Transverse colon (tissue), 4 donors: ENCODE measurements around the gene KRT32.

Source experiments
- POLR2A ChIP-seq: fragments of 450-650 bp; IDR thresholded peaks from one replicate; pipeline ENCODE4 v1.6.1; 2016; ENCODE audit warnings: antibody characterized with exemption, mild to moderate bottlenecking, moderate library complexity
- POLR2AphosphoS5 ChIP-seq, 3 donors: sonication (generic); formaldehyde crosslinking; IDR thresholded peaks; one replicate each; pipeline ENCODE4 v1.6.1; 2016; ENCODE audit warnings: antibody characterized with exemption in 3 of 3
- TF ChIP-seq, protein P1 (sequence below), 5 experiments: fragments of 200-600 bp in 3 of 5; fragments of 450-650 bp in 2 of 5; sonication (generic) in 3 of 5; IDR thresholded peaks; 1 replicate in 2 of 5; 2 replicates in 3 of 5; pipeline ENCODE4 v1.5.1; 2016 to 2017; ENCODE audit warnings: antibody characterized with exemption in 5 of 5, inconsistent platforms in 3 of 5, mild to moderate bottlenecking in 2 of 5, moderate library complexity in 1 of 5

DNA sequence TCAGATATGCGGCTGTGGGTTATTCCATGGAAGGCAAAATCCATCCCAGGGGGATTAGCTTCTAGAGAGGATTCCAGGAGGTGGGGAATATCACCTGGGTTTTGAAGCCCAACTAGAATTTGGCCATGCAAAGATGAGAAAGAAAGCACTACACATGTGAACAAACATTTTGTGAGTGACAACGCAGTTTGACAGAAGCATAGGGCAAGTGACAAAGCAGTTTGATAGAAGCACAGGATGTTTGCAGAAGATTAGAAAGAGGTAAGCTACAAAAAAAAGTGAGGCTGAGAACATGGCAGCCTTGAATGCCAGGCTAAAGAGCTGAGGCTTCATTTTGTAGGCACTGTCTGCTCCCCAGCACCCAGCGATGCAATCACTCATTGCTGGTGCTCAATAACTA, 14.1 kb downstream of the KRT32 start:
- no peak for TF ChIP-seq POLR2AphosphoS5 (IDR thresholded peaks at IDR 0.05)
- TF ChIP-seq, protein P1, sequence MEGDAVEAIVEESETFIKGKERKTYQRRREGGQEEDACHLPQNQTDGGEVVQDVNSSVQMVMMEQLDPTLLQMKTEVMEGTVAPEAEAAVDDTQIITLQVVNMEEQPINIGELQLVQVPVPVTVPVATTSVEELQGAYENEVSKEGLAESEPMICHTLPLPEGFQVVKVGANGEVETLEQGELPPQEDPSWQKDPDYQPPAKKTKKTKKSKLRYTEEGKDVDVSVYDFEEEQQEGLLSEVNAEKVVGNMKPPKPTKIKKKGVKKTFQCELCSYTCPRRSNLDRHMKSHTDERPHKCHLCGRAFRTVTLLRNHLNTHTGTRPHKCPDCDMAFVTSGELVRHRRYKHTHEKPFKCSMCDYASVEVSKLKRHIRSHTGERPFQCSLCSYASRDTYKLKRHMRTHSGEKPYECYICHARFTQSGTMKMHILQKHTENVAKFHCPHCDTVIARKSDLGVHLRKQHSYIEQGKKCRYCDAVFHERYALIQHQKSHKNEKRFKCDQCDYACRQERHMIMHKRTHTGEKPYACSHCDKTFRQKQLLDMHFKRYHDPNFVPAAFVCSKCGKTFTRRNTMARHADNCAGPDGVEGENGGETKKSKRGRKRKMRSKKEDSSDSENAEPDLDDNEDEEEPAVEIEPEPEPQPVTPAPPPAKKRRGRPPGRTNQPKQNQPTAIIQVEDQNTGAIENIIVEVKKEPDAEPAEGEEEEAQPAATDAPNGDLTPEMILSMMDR (IDR thresholded peaks at IDR 0.05), result no peak
- TF ChIP-seq POLR2A, result no peak
